H7 (cell line): ENCODE data around the gene PTPRN2. TPM values are rescaled to one million over a fixed set of nuclear protein-coding genes. Genes with fewer than 3 reads are reported as not detected.

Experiments
- DNase-seq: peaks from one replicate; pipeline ENCODE4 v3.0.0; 2012
- H3K27me3 ChIP-seq: 2 replicates; pipeline ENCODE4 v1.6.0; 2011; ENCODE audit warnings: mild to moderate bottlenecking, low read length; ENCODE audit not compliant: control insufficient read depth, insufficient read depth
- H3K36me3 ChIP-seq: replicated peaks from 2 replicates; pipeline ENCODE4 v1.5.1; 2011; ENCODE audit warnings: low read length; ENCODE audit not compliant: control insufficient read depth, insufficient read depth
- H3K4me3 ChIP-seq: 2 replicates; pipeline ENCODE4 v1.5.1; 2011; ENCODE audit warnings: low read depth, mild to moderate bottlenecking, control low read depth, low read length, moderate library complexity; ENCODE audit not compliant: insufficient read depth
- total RNA-seq: library from RNA; depleted of rRNA; stranded (reverse); fragments of >200 nt; shearing (Covaris generic); gene quantifications from 2 replicates; pipeline ENCODE4 v1.2.3, GENCODE V29; 2014

PTPRN2 gene
- total RNA-seq, 1 experiment from 2014 or later: 0.80 TPM

DNA sequence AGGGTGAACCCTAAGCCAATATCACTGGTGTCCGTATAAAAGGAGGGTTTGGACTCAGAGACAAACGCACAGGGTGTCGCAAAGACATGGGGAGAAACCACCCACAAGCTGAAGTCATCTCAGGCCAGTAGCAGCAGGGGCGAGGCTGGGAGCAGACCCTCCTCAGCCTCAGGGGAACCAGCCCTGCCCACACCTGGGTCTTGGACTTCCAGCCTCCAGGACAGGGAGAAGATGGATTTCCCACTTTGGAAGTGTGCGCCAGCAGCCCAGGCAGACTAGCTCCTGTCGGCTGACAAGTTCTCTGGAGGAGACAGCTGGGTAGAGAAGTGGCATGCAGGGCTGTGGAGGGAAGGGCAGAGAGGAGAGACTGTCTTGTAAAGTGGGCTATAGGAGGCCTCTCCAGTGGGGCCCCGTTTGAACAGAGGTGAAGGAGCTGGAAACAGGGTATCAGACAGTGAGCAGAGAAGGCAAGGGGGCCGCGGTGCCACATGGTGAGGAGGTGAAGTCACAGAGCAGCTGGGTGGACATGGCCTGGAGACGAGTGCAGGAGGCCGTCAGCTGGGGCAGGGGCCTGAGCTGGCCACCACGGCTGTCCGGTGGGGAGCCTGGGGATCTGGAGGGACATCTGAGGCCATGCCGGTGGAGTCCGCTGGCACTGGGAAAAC lies 475.6 kb downstream of the PTPRN2 start:
- Histone ChIP-seq H3K27me3 (no peaks in the 10 kb centered on the region), H3K4me3 (no peak overlapping the region), H3K36me3 (no peaks in the 10 kb centered on the region)
- DNase-seq: peak; percentile 25

DNA sequence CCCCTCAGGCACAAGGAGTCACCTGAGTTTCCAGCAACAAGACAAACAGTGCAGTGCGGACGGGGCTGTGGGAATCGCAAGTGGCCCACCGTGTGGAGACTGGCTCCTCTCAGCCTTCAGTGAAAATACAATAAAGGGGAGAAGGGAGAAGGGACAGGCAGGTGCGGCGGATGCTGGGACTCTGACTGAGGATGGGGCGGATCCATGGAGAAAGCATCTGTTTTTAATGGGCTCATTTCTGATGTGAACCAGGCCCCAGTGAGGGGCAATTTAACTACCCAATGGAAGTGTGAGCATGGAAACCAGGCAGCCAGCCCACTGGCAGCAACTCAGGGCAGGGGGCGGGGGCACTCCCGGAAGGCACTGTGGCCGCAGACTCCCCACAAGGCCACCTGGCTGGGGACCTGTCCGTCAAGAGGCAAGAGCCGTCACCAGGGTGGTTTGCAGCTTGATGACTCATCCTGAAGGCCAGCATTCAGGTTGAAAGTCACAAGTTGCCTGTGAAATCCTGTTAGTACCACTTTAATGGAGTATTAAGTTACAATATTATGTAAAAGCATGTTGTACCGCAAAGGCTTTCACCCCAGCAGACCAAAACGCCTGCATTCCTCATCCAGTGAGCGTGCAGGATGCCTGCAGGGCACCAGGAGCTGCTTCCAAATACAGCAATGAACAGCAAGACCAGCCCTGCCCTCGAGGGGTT lies 476.4 kb downstream of the PTPRN2 start:
- Histone ChIP-seq H3K27me3 (no peaks in the 10 kb centered on the region), H3K4me3 (no peak overlapping the region), H3K36me3 (no peaks in the 10 kb centered on the region)
- peak; percentile 88 for DNase-seq

GRCh38 chr7:158110661-158111048 lies 477.0 kb downstream of the PTPRN2 start:
- no peak overlapping the region for H3K4me3 ChIP-seq
- H3K36me3 ChIP-seq: no peaks in the 10 kb centered on the region
- no peaks in the 10 kb centered on the region for H3K27me3 ChIP-seq
- no peak for DNase-seq

GRCh38 chr7:158110034-158110590 lies 477.5 kb downstream of the PTPRN2 start:
- H3K27me3 ChIP-seq: no peaks in the 10 kb centered on the region
- H3K36me3 ChIP-seq: no peaks in the 10 kb centered on the region
- H3K4me3 ChIP-seq: no peak overlapping the region
- DNase-seq: no peak

- Histone ChIP-seq H3K4me3 (no peak overlapping the region), H3K36me3 (no peaks in the 10 kb centered on the region), H3K27me3 (no peaks in the 10 kb centered on the region)
- DNase-seq: no peak
Measured at GRCh38 chr7:158109364-158110033, 478.1 kb downstream of the PTPRN2 start.

DNA sequence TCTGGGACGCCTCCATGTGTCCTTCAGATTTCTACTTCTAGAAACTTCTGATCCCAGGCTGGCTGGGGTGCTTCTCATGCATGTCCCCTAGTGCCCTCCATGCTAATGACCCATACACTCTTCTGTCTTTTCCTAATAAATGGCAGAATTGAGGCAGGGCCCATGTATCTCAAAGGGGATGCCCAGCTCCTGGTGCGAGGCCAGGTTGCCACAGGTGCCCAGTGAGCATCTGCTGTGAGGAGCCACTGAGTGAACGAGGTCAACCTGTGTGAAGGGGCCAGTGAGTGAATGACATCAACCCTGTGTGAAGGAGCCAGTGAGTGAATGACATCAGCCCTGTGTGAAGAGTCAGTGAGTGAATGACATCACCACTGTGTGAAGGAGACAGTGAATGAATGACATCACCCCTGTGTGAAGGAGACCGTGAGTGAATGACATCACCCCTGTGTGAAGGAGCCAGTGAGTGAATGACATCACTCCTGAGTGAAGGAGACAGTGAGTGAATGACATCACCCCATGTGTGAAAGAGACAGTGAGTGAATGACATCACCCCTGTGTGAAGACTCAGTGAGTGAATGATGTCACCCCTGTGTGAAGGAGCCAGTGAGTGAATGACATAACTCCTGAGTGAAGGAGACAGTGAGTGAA lies 478.9 kb downstream of the PTPRN2 start:
- DNase-seq: no peak
- H3K4me3 ChIP-seq: no peak overlapping the region
- H3K36me3 ChIP-seq: no peaks in the 10 kb centered on the region
- no peaks in the 10 kb centered on the region for H3K27me3 ChIP-seq

DNA sequence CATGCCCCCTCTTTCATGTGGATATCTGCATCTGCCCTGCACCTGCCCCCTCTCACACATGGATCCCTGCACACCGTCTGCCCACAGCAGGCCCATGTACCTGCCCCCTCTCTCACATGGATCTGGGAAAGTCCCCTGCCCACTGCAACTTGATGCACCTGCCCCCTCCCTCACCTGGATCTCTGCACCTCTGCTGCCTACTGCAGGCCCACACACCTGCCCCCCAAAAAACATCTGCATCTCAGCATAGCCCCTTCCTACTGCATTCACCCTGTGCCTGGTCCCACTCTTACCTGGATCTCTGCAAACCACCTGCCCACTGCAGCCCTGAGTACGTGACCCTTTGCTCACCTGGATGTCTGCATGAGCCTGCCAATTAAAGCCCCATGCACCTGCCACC lies 479.8 kb downstream of the PTPRN2 start:
- no peaks in the 10 kb centered on the region for H3K27me3 ChIP-seq
- H3K36me3 ChIP-seq: no peaks in the 10 kb centered on the region
- no peak for DNase-seq
- H3K4me3 ChIP-seq: no peak overlapping the region

DNA sequence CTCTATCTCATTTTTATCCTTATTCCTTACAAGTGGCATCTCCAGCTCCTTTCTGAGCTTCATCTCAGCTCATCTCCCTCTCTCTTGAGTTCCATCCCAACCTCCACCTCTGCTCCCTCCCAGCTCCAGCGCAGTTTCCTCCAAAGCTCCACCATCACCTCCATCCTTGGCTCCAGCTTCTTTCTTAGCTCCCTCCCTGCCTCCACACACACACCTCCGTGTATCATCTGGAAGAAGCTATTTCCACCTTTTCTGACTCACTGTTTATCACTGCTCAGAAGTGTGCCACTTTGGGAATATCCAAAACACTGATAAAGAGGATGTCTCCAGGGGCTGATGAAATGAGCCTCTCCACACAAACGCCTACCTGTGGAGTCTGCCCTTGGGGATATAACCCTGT lies 481.4 kb downstream of the PTPRN2 start:
- no peaks in the 10 kb centered on the region for H3K36me3 ChIP-seq
- no peak for DNase-seq
- H3K4me3 ChIP-seq: no peak overlapping the region
- H3K27me3 ChIP-seq: no peaks in the 10 kb centered on the region

- Histone ChIP-seq H3K36me3 (no peaks in the 10 kb centered on the region), H3K27me3 (no peaks in the 10 kb centered on the region), H3K4me3 (no peak overlapping the region)
- DNase-seq: no peak
Measured at GRCh38 chr7:158103378-158103777, 484.2 kb downstream of the PTPRN2 start.

- Histone ChIP-seq H3K27me3 (no peaks in the 10 kb centered on the region), H3K4me3 (no peak overlapping the region), H3K36me3 (no peaks in the 10 kb centered on the region)
- DNase-seq: peak; percentile 26
Measured at GRCh38 chr7:158102897-158103296, 484.7 kb downstream of the PTPRN2 start.

DNA sequence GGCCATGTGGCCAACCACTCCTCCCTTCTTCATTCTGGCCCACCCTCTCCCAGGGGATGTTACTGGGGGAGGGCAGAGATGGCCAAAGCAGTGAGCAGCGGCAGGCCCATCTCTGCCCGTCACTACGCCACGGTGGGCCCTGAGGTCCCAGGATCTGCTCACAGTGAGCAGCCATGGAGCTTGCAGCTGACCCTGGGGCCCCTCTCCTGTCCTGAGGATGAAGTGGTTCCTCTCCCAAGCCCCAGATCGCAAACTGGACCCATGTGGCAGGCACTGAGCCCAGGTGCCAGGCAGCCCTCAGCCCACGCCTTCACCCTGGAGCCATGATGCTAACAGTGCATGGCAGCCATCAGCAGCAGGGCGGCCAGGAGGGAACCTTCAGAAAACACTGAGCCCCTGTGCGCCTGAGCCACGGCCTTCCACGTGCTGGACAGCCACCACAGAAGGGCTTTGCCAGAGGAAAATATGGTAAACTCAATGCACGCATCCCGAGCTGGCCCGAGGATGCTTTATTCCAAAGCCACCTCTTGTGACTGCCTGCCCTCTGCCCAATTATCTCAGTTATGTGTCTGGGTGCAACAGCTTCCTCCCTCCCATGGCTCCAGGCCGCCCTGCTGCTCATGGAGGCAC lies 485.7 kb downstream of the PTPRN2 start:
- H3K36me3 ChIP-seq: no peaks in the 10 kb centered on the region
- DNase-seq: no peak
- H3K27me3 ChIP-seq: no peaks in the 10 kb centered on the region
- no peak overlapping the region for H3K4me3 ChIP-seq

DNA sequence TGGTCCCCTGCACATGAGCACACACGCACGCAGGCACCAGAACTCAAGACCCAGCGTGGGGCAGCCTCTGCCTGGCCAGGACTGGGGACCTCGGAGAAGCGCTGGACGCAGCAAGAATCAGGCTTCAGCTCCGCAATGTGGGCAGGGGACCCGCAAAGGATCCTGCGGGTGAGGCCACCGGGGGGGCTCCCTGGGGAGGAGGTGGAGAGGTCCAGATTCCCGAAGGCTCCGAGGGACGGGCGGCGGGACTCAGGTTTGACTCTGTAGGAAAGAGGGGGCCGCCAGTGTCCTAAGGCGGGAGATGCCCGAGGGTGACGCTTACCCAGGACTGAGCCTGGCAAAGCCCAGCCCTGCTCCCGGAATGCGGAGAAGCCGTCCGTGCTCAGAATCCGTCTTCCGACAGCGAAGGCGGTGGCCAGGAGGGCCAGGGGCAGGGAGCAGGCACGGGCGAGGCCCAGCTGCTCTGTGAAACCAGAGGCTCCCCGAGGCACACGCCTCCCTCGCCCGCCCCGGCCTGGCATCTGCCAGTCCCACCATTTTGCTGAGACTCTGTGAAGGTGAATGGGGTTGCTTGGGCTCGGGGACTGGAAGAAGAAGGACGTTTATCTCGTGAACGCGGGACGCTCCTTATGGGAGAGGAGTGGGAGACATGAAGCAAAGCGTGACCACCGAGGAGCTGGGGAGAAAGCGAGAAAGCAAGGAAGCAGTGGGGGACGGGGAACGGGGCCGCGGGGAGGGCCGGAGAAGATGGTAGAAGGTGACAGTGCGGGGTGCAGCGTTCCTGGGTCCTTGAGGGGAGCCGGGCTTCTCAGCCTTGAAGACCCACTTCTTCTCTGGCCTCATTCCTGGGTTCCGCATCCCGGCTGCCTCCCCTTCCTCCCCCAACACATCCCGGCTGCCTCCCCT lies 489.2 kb downstream of the PTPRN2 start:
- no peak overlapping the region for H3K4me3 ChIP-seq
- peak; percentile 54 for DNase-seq
- no peaks in the 10 kb centered on the region for H3K27me3 ChIP-seq
- no peaks in the 10 kb centered on the region for H3K36me3 ChIP-seq

GRCh38 chr7:158097453-158098124 lies 490.0 kb downstream of the PTPRN2 start:
- peak; percentile 43 for DNase-seq
- Histone ChIP-seq H3K27me3 (no peaks in the 10 kb centered on the region), H3K36me3 (no peaks in the 10 kb centered on the region), H3K4me3 (no peak overlapping the region)
